Endothelial cell of umbilical vein (primary cell): ENCODE data around the gene FOXC1. TPM values are rescaled to one million over a fixed set of nuclear protein-coding genes. Genes with fewer than 3 reads are reported as not detected.
A peak's percentile ranks its signal among the peaks of the same experiment; 100 is the strongest.

Source experiments
- BruUV-seq: library from RNA; stranded (reverse); fragments of 400-500 nt; replicated peaks from 2 replicates; lab custom pipeline; 2021; lab: Mats Ljungman, UMichigan
- CTCF ChIA-PET: fragments of 300-600, 350-600 bp; sonication (Branson Sonifier 250); formaldehyde crosslinking; loops from one replicate; lab custom pipeline; 2021; ENCODE audit warnings: antibody characterized with exemption, inconsistent platforms; lab: Charles Lee
- POLR2A ChIA-PET: fragments of 300-600, 350-600 bp; sonication (Branson Sonifier 250); formaldehyde crosslinking; loops from one replicate; lab custom pipeline; 2021; ENCODE audit warnings: antibody characterized with exemption, inconsistent platforms; lab: Charles Lee
- DNase-seq: peaks from one replicate; pipeline ENCODE4 v3.0.0-alpha.2; 2011; ENCODE audit warnings: low read depth, low spot score
- FAIRE-seq: peaks from 2 replicates; lab custom pipeline; 2011; peaks lifted over from hg19 to GRCh38; lab: Jason Lieb, UNC
- H2AFZ ChIP-seq: 2 replicates; pipeline ENCODE4 v1.6.0; 2012; ENCODE audit warnings: low read depth, low read length, control low read depth, inconsistent platforms
- H3K27ac ChIP-seq: 2 replicates; pipeline ENCODE4 v1.5.1; 2011; ENCODE audit warnings: low read depth, mild to moderate bottlenecking, control low read depth, low read length, moderate library complexity; ENCODE audit not compliant: insufficient read depth
- H3K27me3 ChIP-seq, 2 experiments: 2 replicates each; pipeline versions ENCODE4 v1.6.0 to v1.6.1; 2011; ENCODE audit warnings: low read length in 2 of 2, mixed read lengths in 1 of 2; ENCODE audit not compliant: control insufficient read depth in 2 of 2, insufficient read depth in 2 of 2
- H3K36me3 ChIP-seq, 2 experiments: 2 replicates in 1 of 2; 3 replicates in 1 of 2; pipeline ENCODE4 v1.5.1; 2011; ENCODE audit warnings: low read length in 2 of 2, mild to moderate bottlenecking in 1 of 2, moderate library complexity in 1 of 2; ENCODE audit not compliant: control insufficient read depth in 2 of 2, insufficient read depth in 2 of 2; ENCODE audit errors: extremely low read depth in 1 of 2
- H3K4me1 ChIP-seq: 3 replicates; pipeline ENCODE4 v1.5.1; 2011; ENCODE audit warnings: mild to moderate bottlenecking, low read length; ENCODE audit not compliant: control insufficient read depth, insufficient read depth; ENCODE audit errors: extremely low read depth
- H3K4me2 ChIP-seq: 2 replicates; pipeline ENCODE4 v1.6.1; 2011; ENCODE audit warnings: low read length, control low read depth, mixed read lengths; ENCODE audit not compliant: insufficient read depth
- H3K4me3 ChIP-seq, 3 experiments: fragments of 200-600 bp in 1 of 3; sonication (generic), shearing (Covaris generic) in 1 of 3; replicated peaks in 1 of 3; 2 replicates each; pipeline ENCODE4 v1.5.1; 2011 to 2016; ENCODE audit warnings: control low read depth in 3 of 3, low read length in 3 of 3, mild to moderate bottlenecking in 2 of 3, inconsistent platforms in 1 of 3, low read depth in 1 of 3, moderate library complexity in 1 of 3; ENCODE audit not compliant: insufficient read depth in 1 of 3
- H3K79me2 ChIP-seq: 2 replicates; pipeline ENCODE4 v1.6.0; 2012; ENCODE audit warnings: low read length, inconsistent platforms; ENCODE audit not compliant: control insufficient read depth, insufficient read depth
- H3K9ac ChIP-seq: replicated peaks from 2 replicates; pipeline ENCODE3; 2011; ENCODE audit warnings: low read length, control low read depth; ENCODE audit not compliant: insufficient read depth; ENCODE audit errors: extremely low read depth
- H3K9me1 ChIP-seq: replicated peaks from 3 replicates; pipeline ENCODE4 v1.6.0; 2011; ENCODE audit warnings: mild to moderate bottlenecking, low read length; ENCODE audit not compliant: control insufficient read depth, insufficient read depth; ENCODE audit errors: extremely low read depth
- H3K9me3 ChIP-seq: replicated peaks from 2 replicates; pipeline ENCODE4 v1.5.1; 2012; ENCODE audit warnings: low read length, inconsistent platforms; ENCODE audit not compliant: control insufficient read depth, insufficient read depth
- H4K20me1 ChIP-seq: replicated peaks from 2 replicates; pipeline ENCODE3; 2011; ENCODE audit warnings: mild to moderate bottlenecking, low read length; ENCODE audit not compliant: control insufficient read depth, insufficient read depth; ENCODE audit errors: extremely low read depth
- EZH2 ChIP-seq: IDR thresholded peaks from 2 replicates; pipeline ENCODE4 v1.6.1; 2012; ENCODE audit warnings: borderline replicate concordance, low read depth, mild to moderate bottlenecking, moderate library complexity, low read length, inconsistent platforms; ENCODE audit not compliant: severe bottlenecking
- FOS ChIP-seq: IDR thresholded peaks from 2 replicates; pipeline ENCODE4 v1.6.1; 2011; ENCODE audit warnings: mild to moderate bottlenecking, low read length, moderate library complexity, borderline replicate concordance; ENCODE audit not compliant: insufficient read depth
- GATA2 ChIP-seq: IDR thresholded peaks from 2 replicates; pipeline ENCODE4 v1.7.0; 2011; ENCODE audit warnings: low read depth, mild to moderate bottlenecking, moderate library complexity, mixed read lengths, low read length; ENCODE audit not compliant: insufficient read length, insufficient read depth
- JUN ChIP-seq: IDR thresholded peaks from 2 replicates; pipeline ENCODE4 v1.6.1; 2011; ENCODE audit warnings: borderline replicate concordance, low read depth; ENCODE audit not compliant: insufficient read length, insufficient read depth
- MYC ChIP-seq: IDR thresholded peaks from one replicate; pipeline ENCODE4 v1.6.1; 2011; ENCODE audit warnings: mild to moderate bottlenecking, low read depth, low read length
- POLR2A ChIP-seq: IDR thresholded peaks from 2 replicates; pipeline ENCODE4 v1.6.1; 2012; ENCODE audit warnings: low read depth, mild to moderate bottlenecking, control low read depth, low read length
- POLR2AphosphoS5 ChIP-seq: IDR thresholded peaks from 2 replicates; pipeline ENCODE4 v1.6.1; 2012; ENCODE audit warnings: low read depth, mild to moderate bottlenecking, control low read depth, low read length, moderate library complexity; ENCODE audit not compliant: insufficient read depth
- dilution Hi-C: fragments of 300-500 bp; cut with MboI; formaldehyde crosslinking; loops from one replicate; pipeline ENCODE4 v1.15.0; 2019; ENCODE audit warnings: low sequenced_read_pairs; ENCODE audit not compliant: extremely low pct_ligation_motif_present
- intact Hi-C: fragments of 100-400 bp; cut with micrococcal nuclease; formaldehyde crosslinking; loops from one replicate; pipeline ENCODE4 v1.10.0; 2022
- polyA plus RNA-seq, 4 experiments: library from polyadenylated mRNA; depleted of rRNA in 3 of 4; stranded (reverse) in 3 of 4; unstranded in 1 of 4; fragments of >200 nt; gene quantifications; 2 replicates each; pipeline versions ENCODE4 v1.2.1 to v1.2.3, GENCODE V29; 2011 to 2012; ENCODE audit warnings: missing spikeins in 1 of 4
- total RNA-seq: library from RNA; stranded (reverse); gene quantifications from 2 replicates; pipeline ENCODE4 v1.2.3, GENCODE V29; 2021
- TF ChIP-seq, protein P1 (sequence below): IDR thresholded peaks from 2 replicates; pipeline ENCODE4 v1.6.1; 2011; ENCODE audit not compliant: insufficient read depth, insufficient read length
- TF ChIP-seq, protein P2 (sequence below), 2 donors: IDR thresholded peaks; 1 replicate in 1 of 2; 2 replicates in 1 of 2; pipeline ENCODE4 v1.5.1; 2011; ENCODE audit warnings: low read length in 2 of 2, mild to moderate bottlenecking in 2 of 2, moderate library complexity in 2 of 2, control low read depth in 1 of 2, inconsistent platforms in 1 of 2, low read depth in 1 of 2; ENCODE audit not compliant: insufficient read depth in 1 of 2; ENCODE audit errors: extremely low read depth in 1 of 2

FOXC1 gene
- total and polyA plus RNA-seq, 2 donors (not counting 3 experiments of a cell fraction or from before 2014, with no cell fraction given), result 6.4 to 16.4 TPM

DNA sequence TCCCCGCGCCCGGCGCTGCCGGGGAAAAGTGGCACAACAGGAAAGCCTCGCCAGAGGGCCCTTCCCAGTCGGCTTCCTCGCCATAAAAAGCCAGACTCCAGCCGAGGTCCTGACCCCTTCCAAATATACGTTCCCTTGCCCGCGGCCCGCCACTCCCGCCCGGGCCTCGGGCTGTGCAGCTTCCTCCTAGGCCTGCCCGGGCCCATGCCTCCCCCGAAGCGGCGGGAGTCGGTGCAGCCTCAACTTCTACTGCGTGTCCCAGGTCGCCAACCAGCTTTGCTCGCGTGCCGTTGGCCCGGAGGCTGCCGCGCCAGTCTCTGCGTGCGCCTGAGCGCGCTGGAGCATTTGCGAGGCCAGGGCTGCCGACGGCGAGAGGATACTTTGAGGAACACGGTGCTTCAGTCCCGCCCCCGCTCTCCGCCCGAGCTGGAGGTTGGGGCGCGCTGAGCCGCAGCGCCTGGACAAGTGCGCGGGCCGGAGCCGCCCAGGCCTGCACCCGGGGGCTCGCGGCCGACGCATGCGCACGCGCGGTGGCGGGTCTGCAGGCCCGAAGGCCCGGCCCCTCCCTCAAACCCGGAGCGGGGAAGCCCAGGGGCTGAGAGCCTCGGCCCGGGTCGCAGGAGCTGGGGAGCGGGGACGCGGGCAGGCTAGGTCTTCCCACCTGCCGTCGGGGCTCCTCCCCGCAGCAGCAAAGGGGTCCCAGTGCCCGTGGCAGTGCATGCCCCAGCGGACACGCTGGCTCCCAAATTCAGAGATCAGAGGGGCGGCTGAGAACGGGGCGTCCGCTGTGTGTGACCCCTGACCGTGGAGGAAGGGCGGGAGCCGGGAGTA lies 10.2 kb downstream of the FOXC1 start:
- H3K4me1 ChIP-seq, result peaks cover 45% of the 10 kb centered on the region
- no peak for TF ChIP-seq JUN
- TF ChIP-seq POLR2AphosphoS5, result peak; percentile 1
- no peak overlapping the region for H3K27ac ChIP-seq
- H3K79me2 ChIP-seq, result peaks cover 21% of the 10 kb centered on the region
- peak overlapping the region in 1 of 3 experiments; percentile 17 for H3K4me3 ChIP-seq
- peak; percentile 47 for FAIRE-seq
- BruUV-seq, result no TSS peak
- ChIA-PET CTCF (interaction anchor here (1.4 kb wide), 2 partner anchors 8 to 484 kb away, joined by 3 to 4 read pairs; no protein-coding TSS in a partner anchor), POLR2A (no interaction called here)
- H3K27me3 ChIP-seq, result no peaks in the 10 kb centered on the region
- peak; percentile 61 for DNase-seq
- H3K9me3 ChIP-seq, result no peaks in the 10 kb centered on the region
- H3K36me3 ChIP-seq, result no peaks in the 10 kb centered on the region
- no peaks in the 10 kb centered on the region for H3K9me1 ChIP-seq
- dilution Hi-C loops, result loop anchor here (25.0 kb wide), 1 partner anchor 492 kb away; no protein-coding TSS in a partner anchor
- H2AFZ ChIP-seq, result peak overlapping the region; percentile 41
- H4K20me1 ChIP-seq, result no peaks in the 10 kb centered on the region
- intact Hi-C loops, result loop anchor here (5.0 to 10.0 kb wide), 3 partner anchors 407 to 1445 kb away; partner anchors contain the start of gene RIPK1
- H3K9ac ChIP-seq, result no peak overlapping the region
- peak overlapping the region; percentile 0 for H3K4me2 ChIP-seq

DNA sequence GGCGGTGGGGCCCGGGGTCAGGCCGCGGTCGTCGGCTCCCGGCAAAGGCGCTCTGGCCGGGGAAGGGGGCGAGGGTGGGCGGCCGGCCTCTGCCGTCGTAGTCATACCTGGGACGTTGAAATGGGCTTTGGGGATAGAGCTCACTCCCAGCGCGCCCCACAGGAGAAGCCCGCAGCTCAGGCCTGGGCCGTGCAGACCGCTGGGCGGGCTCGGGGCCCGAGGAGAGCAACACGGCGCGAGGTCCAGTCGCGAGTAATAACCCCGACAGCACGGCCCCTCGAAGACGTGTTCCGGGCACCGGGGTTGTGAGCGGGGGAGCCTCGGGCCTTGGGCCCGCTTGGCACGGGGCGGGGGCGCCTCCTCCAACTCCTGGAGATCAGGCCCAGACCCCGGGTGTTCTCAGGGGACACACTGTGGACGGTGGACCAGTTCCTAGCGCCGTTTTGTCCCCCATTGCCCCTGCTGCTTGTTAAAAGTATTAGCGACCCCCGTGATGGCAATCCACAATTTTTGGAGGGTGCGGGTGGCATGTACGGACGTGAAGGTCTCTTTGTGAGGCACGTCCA lies 10.9 kb downstream of the FOXC1 start:
- H3K27me3 ChIP-seq, result peaks cover 0 to 5% of the 10 kb centered on the region in 2 experiments
- H3K9me3 ChIP-seq, result no peaks in the 10 kb centered on the region
- TF ChIP-seq POLR2AphosphoS5, result no peak
- TF ChIP-seq EZH2, result no peak
- TF ChIP-seq FOS, result no peak
- no peak for TF ChIP-seq POLR2A
- no peak for TF ChIP-seq GATA2
- TF ChIP-seq, protein P1, sequence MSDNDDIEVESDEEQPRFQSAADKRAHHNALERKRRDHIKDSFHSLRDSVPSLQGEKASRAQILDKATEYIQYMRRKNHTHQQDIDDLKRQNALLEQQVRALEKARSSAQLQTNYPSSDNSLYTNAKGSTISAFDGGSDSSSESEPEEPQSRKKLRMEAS, result no peak
- no peak for TF ChIP-seq JUN
- TF ChIP-seq MYC, result no peak
- TF ChIP-seq, protein P2, sequence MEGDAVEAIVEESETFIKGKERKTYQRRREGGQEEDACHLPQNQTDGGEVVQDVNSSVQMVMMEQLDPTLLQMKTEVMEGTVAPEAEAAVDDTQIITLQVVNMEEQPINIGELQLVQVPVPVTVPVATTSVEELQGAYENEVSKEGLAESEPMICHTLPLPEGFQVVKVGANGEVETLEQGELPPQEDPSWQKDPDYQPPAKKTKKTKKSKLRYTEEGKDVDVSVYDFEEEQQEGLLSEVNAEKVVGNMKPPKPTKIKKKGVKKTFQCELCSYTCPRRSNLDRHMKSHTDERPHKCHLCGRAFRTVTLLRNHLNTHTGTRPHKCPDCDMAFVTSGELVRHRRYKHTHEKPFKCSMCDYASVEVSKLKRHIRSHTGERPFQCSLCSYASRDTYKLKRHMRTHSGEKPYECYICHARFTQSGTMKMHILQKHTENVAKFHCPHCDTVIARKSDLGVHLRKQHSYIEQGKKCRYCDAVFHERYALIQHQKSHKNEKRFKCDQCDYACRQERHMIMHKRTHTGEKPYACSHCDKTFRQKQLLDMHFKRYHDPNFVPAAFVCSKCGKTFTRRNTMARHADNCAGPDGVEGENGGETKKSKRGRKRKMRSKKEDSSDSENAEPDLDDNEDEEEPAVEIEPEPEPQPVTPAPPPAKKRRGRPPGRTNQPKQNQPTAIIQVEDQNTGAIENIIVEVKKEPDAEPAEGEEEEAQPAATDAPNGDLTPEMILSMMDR (IDR thresholded peaks at IDR 0.05; ENCODE audit: extremely low read depth in 1 of 2, insufficient read depth in 1 of 2, low read depth in 1 of 2, low read length in 2 of 2), result no peak
- no peaks in the 10 kb centered on the region for H3K9me1 ChIP-seq
- ChIA-PET CTCF (interaction anchor here (1.4 kb wide), 1 partner anchor 9 kb away, joined by 4 read pairs; no protein-coding TSS in a partner anchor), POLR2A (no interaction called here)
- peak overlapping the region; percentile 41 for H2AFZ ChIP-seq
- BruUV-seq, result no TSS peak
- intact Hi-C loops, result no loop called here
- peaks cover 47% of the 10 kb centered on the region for H3K4me1 ChIP-seq
- H3K4me3 ChIP-seq, result no peak overlapping the region
- peaks cover 18% of the 10 kb centered on the region for H3K79me2 ChIP-seq
- H3K36me3 ChIP-seq, result no peaks in the 10 kb centered on the region
- dilution Hi-C loops, result loop anchor here (25.0 kb wide), 1 partner anchor 492 kb away; no protein-coding TSS in a partner anchor
- no peak overlapping the region for H3K27ac ChIP-seq
- H4K20me1 ChIP-seq, result no peaks in the 10 kb centered on the region
- no peak for DNase-seq
- no peak overlapping the region for H3K4me2 ChIP-seq
- no peak for FAIRE-seq
- no peak overlapping the region for H3K9ac ChIP-seq
